Measurements from ENCODE around the gene DUSP8.

GRCh38 chr11:1604711-1605110 is 32.6 kb upstream of the DUSP8 start:
- no peak for TF ChIP-seq CTCF (IDR thresholded peaks at IDR 0.05 in 2 of 3, conservative IDR thresholded peaks at IDR 0.05 in 1 of 3; ENCODE audit: insufficient read depth in 2 of 3, low read depth in 1 of 3, low read length in 3 of 3)
- TF ChIP-seq MEIS2 (IDR thresholded peaks at IDR 0.05; ENCODE audit: partially characterized antibody): no peak
- TF ChIP-seq ATF3 (IDR thresholded peaks at IDR 0.05): no peak
- TF ChIP-seq ATF3 (CRISPR knock-in tag; conservative IDR thresholded peaks at IDR 0.05): no peak
- TF ChIP-seq ZBTB7A (IDR thresholded peaks at IDR 0.05; ENCODE audit: borderline replicate concordance, control insufficient read depth, low read depth, low read length): no peak
